ENCODE data around the gene FAM120C. TPM values are rescaled to one million over a fixed set of nuclear protein-coding genes. Genes with fewer than 3 reads are reported as not detected.

Gene FAM120C
- total and polyA plus RNA-seq, 2 of the 4 experiments (the other 2 are of a cell fraction): 3.4 to 3.6 TPM

DNA sequence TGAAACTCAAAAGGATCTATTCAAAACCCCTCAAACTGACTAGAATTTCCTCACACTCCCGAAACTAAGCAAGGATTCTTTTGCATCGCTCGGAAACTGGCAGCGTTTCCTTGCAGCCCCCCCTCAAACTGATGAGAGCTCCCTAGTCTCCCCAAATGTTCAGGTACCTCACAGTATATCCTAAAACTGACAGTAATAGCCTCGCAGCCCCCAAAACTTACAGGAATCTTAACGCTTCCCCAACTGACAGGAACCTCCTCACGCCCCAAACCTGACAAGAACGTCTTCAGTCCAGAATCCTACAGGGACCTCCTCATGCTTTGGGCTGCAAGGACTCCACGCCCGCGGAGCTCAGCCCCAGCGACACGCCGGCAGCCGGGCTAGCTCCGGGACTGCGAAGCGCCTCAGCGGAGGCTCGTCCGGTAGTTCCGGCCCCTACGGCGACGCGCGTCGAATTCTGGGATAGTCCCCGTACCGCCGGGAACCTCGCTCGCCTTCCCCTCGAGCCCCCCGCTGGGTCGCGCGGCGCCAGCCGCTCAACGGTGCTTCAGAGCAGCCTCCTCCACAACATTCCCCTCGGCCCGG is 139.4 kb downstream of the FAM120C start:
- Histone ChIP-seq H3K9me3 (ENCODE audit: control insufficient read depth, insufficient read depth, low read length) (no peaks in the 10 kb centered on the region), H3K4me3 (ENCODE audit: insufficient read depth, low read depth, low read length) (peak overlapping the region; percentile 100), H2BK120ac (ENCODE audit: low read depth, low read length) (no peak overlapping the region), H3K23ac (ENCODE audit: low read depth, low read length) (peak overlapping the region; percentile 89), H2BK5ac (ENCODE audit: low read depth, low read length, poor library complexity, severe bottlenecking) (peak overlapping the region; percentile 83), H3K14ac (replicated peaks; ENCODE audit: low read depth, low read length) (peak overlapping the region; percentile 12), H3K27ac (ENCODE audit: insufficient read depth, low read length) (peak overlapping the region; percentile 91), H2BK15ac (ENCODE audit: low read depth, low read length) (no peak overlapping the region), H4K5ac (ENCODE audit: low read depth, low read length) (peak overlapping the region; percentile 79), H2AK5ac (ENCODE audit: low read depth, low read length) (no peak overlapping the region), H4K91ac (ENCODE audit: insufficient read depth, low read depth, low read length) (peak overlapping the region; percentile 62), H3K4me2 (ENCODE audit: low read depth, low read length) (peak overlapping the region; percentile 98), H4K20me1 (ENCODE audit: insufficient read depth, low read length) (no peaks in the 10 kb centered on the region), H3K4me1 (ENCODE audit: control insufficient read depth, insufficient read depth, low read length) (no peaks in the 10 kb centered on the region; the same call in 1 of the 2 replicates), H3K56ac (ENCODE audit: extremely low read depth, insufficient read depth, low read length) (peak overlapping the region; percentile 82; the same call in 1 of the 2 replicates), H3K9ac (ENCODE audit: low read depth, low read length) (peak overlapping the region; percentile 91), H4K8ac (ENCODE audit: low read depth in 2 of 2, low read length in 2 of 2) (peak overlapping the region; percentile 46 to 87; a peak in 3 of 4 replicates), H3K36me3 (ENCODE audit: control insufficient read depth, insufficient read depth, low read length) (peaks cover 3% of the 10 kb centered on the region), H3K79me1 (ENCODE audit: low read depth in 1 of 2, low read length in 2 of 2) (peaks cover 0 to 6% of the 10 kb centered on the region in 2 experiments; a peak in 1 of 4 replicates), H2AFZ (replicated peaks; ENCODE audit: low read length, poor library complexity) (peak overlapping the region; percentile 96), H3K27me3 (ENCODE audit: control insufficient read depth, insufficient read depth, low read length) (no peaks in the 10 kb centered on the region), H2AK9ac (replicated peaks; ENCODE audit: low read depth, low read length, poor library complexity) (peak overlapping the region; percentile 92), H3K9me1 (ENCODE audit: insufficient read depth, low read length) (0 out of 2 replicates have a peak, but pooled peaks cover 4% of the 10 kb centered on the region), H2BK20ac (ENCODE audit: low read depth, low read length) (no peak overlapping the region), H3K18ac (ENCODE audit: low read depth, low read length) (peak overlapping the region; percentile 78), H3K4ac (ENCODE audit: low read depth, low read length) (peak overlapping the region; percentile 45)
- in situ Hi-C loops (cut with MboI; ENCODE audit: low sequenced_read_pairs): loop anchor here (25.0 kb wide), 1 partner anchor 394 kb away; the partner anchor contains the start of gene TSR2
- TF ChIP-seq, protein P1, sequence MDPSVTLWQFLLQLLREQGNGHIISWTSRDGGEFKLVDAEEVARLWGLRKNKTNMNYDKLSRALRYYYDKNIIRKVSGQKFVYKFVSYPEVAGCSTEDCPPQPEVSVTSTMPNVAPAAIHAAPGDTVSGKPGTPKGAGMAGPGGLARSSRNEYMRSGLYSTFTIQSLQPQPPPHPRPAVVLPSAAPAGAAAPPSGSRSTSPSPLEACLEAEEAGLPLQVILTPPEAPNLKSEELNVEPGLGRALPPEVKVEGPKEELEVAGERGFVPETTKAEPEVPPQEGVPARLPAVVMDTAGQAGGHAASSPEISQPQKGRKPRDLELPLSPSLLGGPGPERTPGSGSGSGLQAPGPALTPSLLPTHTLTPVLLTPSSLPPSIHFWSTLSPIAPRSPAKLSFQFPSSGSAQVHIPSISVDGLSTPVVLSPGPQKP (IDR thresholded peaks at IDR 0.05; ENCODE audit: borderline replicate concordance, low read depth, low read length): no peak
- TF ChIP-seq MXI1 (IDR thresholded peaks at IDR 0.05; ENCODE audit: borderline replicate concordance, low read depth, low read length): peak; percentile 51; the same call in 1 of the 2 replicates
- no peak for TF ChIP-seq BHLHE40 (IDR thresholded peaks at IDR 0.05; ENCODE audit: low read depth, low read length)
- TF ChIP-seq SMC3 (IDR thresholded peaks at IDR 0.05; ENCODE audit: low read depth, low read length): no peak
- no peak for TF ChIP-seq NFE2L2 (IDR thresholded peaks at IDR 0.05; ENCODE audit: low read depth, low read length)
- no peak for TF ChIP-seq MAZ (IDR thresholded peaks at IDR 0.05; ENCODE audit: borderline replicate concordance, low read depth, low read length)
- peak; percentile 10 for DNase-seq
- 48% methylated on average over 35 of the region's 43 CpGs; no CpG with 5 or more reads in 1 of the 2 experiments for WGBS, 2 experiments (ENCODE audit: extremely low coverage in 2 of 2, insufficient read length in 1 of 2)
- intact Hi-C loops (cut with micrococcal nuclease): loop anchor here (2.0 to 5.0 kb wide), 2 partner anchors 139 to 361 kb away; partner anchors contain the start of gene FAM120C
- dilution Hi-C loops (cut with HindIII; ENCODE audit: low sequenced_read_pairs, unreplicated experiment): no loop called here
- BruUV-seq (replicated peaks): no TSS peak
- POLR2A ChIA-PET (ENCODE audit: unreplicated experiment): interaction anchor here (0.5 kb wide), 1 partner anchor 300 kb away, joined by 4 read pairs; no protein-coding TSS in a partner anchor
- CTCF ChIA-PET: interaction anchor here (1.2 kb wide), 1 partner anchor 18 kb away, joined by 3 read pairs; no protein-coding TSS in a partner anchor
- peak; percentile 24 for ATAC-seq (ENCODE audit: low read depth)

Measured in IMR-90 (cell line).